ENCODE measurements around the gene OR51S1.

GRCh38 chr11:4881860-4882500, 33.0 kb upstream of the OR51S1 start, which contains the start of gene OR51T1:
- TF ChIP-seq CTCF (conservative IDR thresholded peaks at IDR 0.05; ENCODE audit: low read length) (no peak), EZH2phosphoT487 (IDR thresholded peaks at IDR 0.05; ENCODE audit: borderline replicate concordance, low read depth, low read length) (no peak)
